ENCODE results near the gene ELOVL5.

ELOVL5 gene

DNA sequence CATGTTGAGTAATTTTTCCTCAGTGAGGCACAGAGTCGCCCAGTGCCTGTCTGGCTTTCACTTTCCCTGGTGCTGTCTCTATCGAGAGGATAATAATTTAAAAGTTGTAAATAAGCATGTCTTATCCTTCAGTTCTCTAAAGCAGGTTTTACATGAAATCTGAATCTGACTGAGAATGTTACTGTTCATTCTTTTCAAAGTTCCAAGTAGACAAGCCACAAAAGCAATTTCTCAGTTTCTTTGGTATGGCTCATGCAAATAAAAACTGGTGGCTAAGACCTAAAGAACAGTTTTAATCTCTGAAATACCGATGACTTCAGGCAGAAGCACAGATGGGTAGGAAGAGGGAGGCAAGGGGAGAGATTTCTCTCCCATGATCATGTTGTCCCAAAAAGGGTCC lies 112.5 kb downstream of the ELOVL5 start:
- no peak for DNase-seq

DNA sequence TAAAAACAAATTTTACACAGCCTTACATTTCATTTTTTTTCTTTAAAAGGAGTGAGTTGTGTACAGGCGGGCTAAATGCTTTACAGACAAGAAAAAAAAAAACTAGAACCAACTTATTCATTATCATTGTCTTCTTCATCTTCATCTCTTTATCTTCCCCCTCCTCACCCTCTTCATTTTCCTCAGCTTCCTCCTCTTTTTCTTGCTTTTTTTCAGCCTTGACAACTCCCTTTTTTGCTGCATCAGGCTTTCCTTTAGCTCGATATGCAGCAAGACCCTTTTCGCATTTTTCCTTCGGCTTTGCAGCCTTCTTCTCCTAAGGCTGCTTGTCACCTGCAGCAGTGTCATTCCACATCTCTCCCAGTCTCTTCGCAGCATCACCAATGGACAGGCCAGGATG lies 113.2 kb downstream of the ELOVL5 start:
- DNase-seq: no peak

DNA sequence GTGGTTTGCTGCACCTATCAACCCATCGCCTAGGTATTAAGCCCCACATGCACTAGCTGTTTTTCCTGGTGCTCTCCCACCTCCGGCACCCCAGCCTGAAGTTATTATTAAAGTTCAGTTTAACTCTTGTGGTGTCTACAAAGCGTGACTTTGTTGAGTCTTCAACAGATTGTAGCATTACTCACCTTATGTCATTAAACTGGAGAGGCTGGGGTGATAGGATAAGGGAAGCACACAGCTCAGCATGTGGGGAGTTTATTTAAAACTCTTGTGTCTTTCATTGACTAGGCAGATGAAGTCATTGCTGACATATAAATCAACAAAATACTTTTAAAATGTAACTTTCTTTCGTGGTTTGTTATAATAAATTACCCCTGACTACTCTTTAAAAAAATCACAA lies 115.4 kb downstream of the ELOVL5 start:
- no peak for DNase-seq

DNA sequence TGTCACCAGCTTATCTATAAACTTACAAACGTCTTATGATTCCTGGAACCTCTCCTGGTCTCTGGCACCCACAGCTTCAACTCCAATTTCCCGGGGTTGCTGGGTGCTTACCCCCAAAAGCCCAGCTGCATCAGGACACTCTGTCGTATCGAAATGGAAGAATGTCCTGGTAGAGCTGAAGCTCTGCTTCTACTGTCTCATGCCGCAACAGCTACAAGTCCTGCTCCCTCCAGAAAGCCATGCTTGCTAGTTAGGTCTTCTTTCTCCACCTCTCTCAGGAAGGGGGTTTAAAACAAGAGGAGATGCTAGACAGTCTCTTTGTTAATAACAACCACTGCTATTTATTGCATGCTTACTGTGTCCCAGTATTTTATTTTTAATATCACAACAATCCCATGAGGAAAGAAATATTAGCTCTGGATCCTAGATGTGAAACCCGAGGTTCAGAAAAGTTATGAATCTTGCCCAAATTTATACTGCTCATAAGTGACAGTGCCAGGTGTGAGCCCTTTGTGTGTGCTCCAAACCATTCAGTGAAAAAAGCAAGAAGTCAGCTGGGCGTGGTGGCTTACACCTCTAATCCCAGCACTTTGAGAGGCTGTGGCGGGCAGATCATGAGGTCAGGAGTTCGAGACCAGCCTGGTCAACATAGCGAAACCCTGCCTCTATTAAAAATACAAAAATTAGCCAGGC lies 117.8 kb downstream of the ELOVL5 start:
- no peak for DNase-seq

DNA sequence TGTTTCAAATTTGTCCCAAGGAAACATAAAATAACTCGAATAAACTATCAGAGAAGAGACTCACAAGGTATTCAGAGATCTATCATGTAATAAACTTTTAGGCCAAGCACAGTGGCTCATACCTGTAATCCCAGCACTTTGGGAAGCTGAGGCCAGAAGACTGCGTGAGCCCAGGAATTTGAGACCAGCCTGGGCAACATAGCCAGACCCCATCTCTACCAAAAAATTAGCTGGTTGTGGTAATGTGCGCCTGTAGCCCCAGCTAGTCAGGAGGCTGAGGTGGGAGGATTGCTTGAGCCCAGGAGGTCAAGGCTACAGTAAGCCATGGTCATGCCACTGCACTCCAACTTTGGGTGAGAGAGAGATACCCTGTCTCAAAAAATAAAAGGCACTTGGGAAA lies 120.9 kb downstream of the ELOVL5 start:
- no peak for DNase-seq

DNA sequence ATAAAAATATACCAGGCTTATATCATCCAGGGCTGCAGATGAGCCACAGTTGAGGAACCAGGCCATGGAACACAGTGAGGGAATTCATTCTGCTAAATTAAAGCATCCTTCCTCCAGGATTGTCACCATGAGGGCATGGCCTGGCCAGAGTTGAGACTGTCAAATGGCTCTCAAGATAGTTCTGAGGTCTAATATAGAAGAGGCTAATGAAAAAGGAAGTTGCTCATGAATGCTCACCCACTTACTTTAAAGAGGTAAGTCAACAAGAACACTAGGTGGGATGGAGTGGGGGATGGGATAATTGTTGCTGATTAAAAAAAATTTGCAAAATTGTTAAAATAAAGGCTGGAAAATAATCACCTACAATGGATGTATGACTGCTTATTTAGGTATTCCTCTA lies 128.1 kb downstream of the ELOVL5 start:
- DNase-seq: no peak
